Activated T-cell treated with anti-CD3 and anti-CD28 coated beads for 4 hours (primary cell): Measurements from ENCODE around the gene EGLN2.
"Not testable (repeated sequence)": the region's sequence is repeated elsewhere in the genome, so short reads cannot be mapped to it uniquely, and the experiment has no call there.

Source experiments
- DNase-seq: peaks from one replicate; pipeline ENCODE4 v3.0.0-alpha.2; 2020

EGLN2 gene

DNA sequence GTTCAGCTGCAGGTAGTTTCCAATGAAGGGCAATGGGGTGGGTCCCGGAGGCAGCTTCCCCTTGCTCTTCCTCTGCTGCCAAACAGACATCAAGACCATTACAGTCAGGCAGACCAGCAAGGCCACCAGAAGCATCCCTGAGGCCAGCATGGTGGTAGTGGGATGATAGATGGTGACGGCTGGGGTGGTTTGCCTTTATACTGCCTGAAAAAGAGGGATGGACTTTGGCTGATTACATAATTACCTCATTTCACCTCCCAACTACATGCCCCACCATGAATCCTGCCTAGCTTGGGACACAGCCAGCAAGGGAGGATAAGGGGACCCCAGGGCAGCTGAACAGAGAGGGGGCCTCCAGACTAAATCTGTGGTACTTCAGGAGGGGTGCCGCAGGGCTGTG lies 51.3 kb downstream of the EGLN2 start, which contains the start of gene CYP2A6:
Gene CYP2A6 (minus strand): TSS at position 171 of the 400 bp plus-strand sequence. CDS start 21 bp downstream, at position 150.
- DNase-seq, result not testable (repeated sequence)

DNA sequence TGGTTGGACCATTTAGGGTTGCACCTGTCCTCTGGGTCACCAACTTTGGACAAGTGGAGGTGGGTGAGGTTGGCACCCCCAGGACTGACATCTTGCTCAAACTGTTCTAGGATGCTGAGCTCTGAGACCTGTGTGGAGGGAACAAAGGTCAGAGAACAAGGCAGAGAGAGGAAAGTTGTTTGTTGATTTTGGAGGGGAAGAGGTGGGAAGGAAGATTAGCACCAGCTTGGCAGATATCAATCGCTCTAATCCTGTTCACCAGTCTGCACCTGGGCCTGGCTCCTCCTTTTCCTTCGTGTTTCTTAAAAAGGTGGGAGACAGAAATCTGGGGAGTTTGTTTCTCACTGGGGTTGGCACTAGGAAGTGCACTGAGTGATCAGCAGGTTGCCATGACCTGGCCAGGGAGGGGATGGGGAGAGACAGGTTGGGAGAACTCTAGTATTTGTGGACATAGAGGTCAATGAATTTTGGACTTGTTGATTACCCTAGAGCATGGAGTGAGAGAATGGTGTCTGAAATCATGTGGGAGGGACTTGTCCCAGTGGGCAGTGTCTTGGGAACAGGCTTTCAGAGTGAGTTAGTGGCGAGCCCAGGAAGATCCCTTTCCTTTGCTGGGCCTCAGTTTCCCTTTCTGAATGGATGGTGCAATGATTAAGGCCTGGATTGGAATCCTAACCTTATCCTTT lies 53.6 kb downstream of the EGLN2 start:
- not testable (repeated sequence) for DNase-seq
